Kasumi-1 (cell line): ENCODE measurements around the gene TNRC6A.
A peak's percentile ranks its signal among the peaks of the same experiment; 100 is the strongest.
"Not testable (repeated sequence)": the region's sequence is repeated elsewhere in the genome, so short reads cannot be mapped to it uniquely, and the experiment has no call there.

ENCODE experiments used
- DNase-seq, 2 experiments: peaks; one replicate each; lab custom pipeline; 2025; lab: John Stamatoyannopoulos, UW

Gene TNRC6A

DNA sequence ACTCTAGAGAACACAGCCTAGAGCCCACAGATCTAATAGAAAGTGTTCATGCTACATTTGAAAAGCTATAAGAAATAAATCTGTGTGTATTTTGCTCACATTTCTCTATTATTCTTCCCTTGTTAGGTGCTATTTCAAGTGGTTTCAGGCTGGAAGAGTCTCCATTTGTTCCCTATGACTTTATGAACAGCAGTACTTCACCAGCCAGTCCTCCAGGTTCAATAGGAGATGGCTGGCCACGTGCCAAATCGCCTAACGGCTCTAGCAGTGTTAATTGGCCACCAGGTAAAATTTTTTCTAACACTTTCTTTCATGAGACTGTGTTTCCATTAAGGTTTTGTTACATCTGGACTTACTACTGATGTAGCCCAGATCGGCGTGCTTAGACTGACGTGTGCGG lies 85.6 kb downstream of the TNRC6A start:
- DNase-seq = no peak

DNA sequence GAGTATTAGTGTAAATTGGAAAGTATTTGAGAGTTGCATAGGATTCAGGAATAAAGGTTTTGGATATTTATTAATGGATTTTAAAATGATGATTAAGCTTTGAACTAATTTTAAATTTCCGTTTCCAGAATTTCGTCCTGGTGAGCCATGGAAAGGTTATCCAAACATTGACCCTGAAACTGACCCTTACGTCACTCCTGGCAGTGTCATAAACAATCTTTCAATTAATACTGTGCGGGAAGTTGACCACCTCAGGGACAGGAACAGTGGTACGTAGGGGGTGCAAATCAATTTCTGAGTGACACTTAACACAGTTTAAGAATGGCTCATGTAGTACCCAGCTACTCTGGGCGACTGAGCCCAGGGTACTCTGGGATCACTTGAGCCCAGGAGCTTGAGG lies 87.2 kb downstream of the TNRC6A start:
- no peak for DNase-seq

DNA sequence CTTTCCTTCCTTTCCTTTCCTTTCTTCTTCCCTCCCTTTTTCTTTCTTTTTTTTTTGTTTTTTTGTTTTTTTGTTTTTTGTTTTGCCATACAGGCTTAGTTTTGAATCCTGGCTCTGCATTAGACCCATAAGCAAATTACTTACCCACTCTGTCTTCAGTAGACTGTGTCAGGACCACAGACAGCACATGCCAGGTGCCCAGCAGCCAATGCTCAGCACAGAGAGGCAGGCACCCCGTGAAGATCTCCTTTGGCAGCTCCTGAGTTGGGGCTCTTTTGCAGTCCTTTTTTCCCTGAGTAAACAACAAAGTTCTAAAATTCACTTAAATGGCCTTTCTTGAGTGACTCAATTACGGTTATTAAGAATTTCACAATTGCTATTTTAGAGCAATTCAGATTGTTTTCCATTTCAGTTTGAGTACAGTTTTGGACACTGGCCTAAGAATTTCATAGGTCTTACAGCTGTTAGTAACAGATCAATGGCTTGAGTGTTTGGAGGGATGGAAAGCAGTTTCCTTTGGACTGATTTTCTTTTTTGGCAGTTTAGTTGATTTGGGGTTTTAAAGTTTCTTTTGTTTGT lies 90.1 kb downstream of the TNRC6A start:
- no peak for DNase-seq

DNA sequence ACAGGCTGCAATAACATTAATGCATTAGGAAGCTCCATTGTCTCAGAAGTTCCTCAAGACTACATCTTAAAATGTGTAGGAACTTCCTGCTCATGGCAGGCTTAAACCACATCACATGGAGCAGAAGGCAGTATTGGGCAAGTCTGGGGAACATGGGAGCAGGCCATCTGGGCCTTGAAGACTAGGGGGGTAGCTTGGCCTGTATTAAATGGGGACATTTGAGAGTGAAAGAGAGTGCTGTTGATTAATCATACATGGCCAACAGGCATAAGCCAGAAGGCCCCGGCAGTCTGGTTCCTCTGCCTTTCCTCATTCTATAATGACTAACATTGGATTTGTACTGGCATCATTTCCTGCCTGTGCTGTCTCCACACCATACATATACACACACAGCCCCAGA lies 91.1 kb downstream of the TNRC6A start:
- peak; percentile 29 to 55 for DNase-seq

DNA sequence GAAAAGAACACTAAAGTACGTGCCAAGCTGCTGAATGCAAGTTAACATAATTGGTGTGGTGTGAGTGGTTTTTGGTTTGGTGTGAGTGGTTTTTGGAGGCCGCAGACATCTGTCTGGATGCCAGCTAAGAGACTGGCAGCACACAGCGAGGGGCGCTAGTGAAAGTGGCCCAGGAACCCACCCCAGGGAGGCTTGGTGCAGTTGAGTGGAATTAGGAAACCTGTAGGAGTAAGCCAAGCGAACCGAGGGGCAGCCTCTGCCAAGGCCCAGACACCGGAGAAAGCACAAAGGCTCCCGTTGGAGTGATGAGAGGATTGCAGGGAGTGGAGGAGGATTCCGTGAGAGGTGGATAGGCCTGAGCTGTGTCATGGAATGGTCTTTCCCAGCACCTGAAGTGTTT lies 91.7 kb downstream of the TNRC6A start:
- no peak for DNase-seq

DNA sequence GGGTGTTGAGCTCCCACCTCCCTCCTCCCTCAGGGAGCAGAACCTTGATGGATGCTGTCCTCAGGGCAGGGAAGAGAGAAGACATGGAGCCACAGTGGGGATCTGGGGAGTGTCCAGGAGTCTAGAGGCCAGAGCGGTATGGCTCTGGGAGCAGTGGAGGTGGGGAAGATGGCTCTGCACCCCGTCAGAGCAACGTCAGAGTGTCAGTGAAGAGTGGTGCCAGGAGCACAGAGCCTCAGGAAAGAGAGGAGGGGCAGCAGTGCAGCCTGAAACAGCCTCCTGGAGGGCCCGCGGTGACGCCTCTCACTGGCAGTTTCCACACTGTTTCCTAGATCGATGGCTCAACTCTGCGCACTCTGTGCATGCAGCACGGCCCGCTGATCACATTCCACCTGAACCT lies 93.1 kb downstream of the TNRC6A start:
- DNase-seq = no peak

DNA sequence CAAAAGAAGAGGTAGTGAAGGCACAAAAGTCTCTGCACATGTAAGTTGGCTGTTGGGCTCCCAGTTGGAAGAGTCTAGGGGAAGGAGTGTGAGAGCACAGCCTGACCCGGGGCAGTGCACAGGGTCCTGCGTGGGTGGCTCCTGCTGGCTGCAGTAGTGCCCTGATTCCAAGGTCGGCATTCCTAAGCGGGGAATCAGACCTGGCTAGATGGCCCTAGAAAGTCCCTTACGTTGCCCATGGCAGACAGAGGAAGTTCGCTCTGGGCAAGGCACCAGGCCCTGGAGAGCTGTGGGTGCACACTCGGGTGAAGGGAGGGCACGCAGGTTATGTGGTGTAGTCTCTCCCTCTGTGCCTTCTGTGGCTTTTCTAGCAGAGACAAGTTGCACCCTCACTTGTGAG lies 93.5 kb downstream of the TNRC6A start:
- no peak for DNase-seq

DNA sequence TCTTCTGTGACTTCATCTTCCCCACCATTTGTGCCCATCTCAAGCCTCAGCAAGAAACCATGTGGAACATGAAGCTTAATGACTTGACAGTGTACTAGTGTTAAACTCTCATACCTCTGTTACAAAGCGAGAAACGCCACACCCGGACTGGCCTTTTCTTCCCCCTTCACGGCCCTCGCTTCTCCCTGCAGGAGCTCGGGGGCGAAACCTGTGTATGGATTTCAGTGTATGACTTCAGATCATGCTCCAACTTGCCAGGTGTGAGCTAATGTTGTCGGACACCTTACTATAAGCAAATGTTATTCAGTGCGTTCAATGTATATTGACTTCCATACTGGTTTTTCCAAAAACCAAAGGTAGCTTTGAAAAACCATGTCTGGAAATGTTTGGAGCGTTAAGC lies 96.2 kb downstream of the TNRC6A start:
- DNase-seq = no peak

DNA sequence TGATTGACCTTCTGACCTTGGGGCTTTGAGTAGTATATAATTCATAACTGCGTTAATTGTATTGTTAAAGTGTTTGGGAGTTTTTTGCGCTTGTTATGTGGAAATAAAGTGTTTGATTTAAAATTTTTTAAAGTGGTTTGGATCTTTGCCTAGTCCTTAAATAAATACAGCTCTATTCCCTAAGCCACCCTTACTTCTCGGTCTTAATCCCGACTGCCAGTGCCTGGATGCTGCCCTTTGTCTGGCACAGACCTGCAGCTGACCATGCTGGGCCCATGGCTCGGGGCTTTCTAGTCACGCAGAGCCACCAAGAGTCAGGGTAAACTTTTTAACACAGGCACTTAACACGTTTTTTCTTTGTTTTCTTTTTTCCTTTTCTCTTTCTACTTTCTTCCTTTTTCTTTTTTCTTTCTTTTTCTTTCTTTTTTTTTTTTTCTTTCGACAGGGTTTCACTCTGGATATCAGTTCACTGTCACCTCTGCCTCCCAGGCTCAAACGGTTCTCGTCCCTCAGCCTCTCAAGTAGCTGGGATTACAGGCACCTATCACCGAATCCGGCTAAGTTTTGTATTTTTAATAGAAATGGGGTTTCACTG lies 96.7 kb downstream of the TNRC6A start:
- no peak for DNase-seq

DNA sequence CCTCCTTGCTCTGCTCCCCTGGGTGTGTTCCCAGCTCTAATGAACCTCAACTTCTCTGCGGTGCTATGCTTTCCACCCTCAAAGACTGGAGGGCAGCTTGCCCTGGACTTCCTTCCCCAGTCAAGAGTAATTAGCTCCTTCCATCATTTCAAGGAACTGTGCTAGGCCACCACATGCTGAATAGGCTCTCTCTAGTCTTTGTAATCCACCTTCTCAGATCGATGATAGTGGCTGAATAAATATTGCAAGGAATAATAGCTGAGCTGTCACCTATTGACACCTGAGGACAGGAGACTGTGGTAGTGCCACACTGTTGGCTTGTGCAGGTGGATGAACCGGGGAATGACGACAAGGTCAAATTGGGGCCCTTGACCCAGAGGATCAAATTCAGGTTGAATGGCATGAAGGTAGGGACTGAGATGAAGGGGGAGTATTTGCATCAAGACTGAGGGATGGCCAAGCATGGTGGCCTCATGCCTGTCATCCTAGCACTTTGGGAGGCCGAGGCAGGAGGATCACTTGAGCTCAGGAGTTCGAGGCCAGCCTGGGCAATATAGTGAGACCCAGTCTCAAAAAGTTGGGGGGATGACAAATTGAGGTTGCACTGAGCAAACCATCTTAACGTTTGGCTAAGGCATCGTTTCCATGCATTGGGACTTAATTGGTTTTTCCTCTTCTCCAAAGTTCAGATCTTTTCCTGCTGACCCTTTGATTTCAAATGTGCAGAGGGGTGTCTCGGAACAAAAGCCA lies 97.5 kb downstream of the TNRC6A start:
- DNase-seq = no peak

DNA sequence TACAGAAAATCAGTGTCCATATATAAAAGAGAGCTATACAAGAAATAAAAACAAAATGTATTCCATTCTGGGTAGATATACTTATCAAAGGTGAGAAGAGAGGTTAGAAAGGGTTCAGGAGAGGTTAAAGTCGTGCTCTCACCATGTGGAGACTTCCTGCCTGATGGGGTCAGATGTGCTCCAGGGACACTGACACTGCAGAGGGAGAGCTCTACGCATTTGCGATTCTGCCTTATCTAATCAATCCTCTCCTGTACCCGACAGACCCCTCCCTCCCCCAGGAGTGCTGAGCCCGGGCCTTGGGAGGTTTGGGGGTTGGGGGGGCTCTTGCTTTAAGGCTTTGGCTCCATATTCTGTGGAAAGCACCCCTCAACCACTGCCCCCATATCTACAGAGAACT lies 99.7 kb downstream of the TNRC6A start:
- DNase-seq = no peak

DNA sequence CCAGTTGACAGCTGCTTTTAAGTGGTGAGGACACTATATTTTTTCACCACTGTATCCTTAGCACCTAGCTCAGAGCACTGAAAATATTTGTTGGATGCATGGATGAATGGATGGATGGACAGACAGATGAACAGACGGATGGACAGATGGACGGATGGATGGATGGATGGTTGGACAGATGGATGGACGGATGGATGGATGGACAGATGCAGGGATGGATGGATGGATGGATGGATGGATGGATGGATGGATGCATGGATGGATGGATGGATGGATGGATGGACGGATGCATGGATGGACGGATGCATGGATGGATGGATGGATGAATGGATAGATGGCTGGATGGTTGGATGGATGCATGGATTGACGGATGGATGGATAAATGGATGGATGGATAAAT lies 103.9 kb downstream of the TNRC6A start:
- DNase-seq = no peak

DNA sequence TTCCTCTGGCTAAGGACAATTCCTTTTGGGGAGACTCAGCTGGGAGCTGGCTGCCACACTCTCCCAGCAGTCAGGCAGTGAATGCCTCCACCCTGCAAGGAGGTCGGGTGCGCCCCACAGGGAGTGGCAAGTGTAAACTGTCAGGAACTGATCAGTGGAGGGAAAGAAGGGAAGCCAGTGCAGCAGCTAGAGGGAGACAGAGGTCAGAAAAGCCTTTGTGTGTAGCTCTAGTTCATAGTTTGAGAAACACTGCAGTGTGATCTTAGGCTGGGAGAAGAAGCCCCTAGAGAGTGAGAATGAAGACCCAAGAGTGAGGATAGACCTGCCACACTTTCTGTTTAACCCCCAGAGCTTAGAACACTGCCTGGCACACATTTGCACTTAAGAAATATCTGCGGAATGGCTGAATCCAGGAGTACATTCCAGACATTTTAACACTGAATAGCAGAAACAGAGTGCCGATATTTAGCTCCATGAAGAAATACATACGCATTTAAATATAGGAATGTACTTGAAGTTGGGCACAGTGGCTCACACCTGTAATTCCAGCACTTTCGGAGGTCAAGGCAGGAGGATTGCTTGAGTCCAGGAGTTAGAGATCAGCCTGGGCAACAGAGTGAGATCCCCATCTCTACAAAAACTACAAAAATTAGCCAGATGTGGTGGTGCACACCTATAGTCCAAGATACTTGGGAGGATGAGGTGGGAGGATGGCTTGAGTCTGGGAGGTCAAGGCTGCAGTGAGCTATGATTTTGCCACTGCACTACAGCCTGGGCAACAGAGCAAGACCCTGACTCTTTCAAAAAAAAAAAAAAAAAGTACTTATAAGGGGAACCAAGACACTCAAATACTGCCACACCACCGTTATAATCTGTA lies 105.2 kb downstream of the TNRC6A start:
- peak; percentile 36 to 50 for DNase-seq

DNA sequence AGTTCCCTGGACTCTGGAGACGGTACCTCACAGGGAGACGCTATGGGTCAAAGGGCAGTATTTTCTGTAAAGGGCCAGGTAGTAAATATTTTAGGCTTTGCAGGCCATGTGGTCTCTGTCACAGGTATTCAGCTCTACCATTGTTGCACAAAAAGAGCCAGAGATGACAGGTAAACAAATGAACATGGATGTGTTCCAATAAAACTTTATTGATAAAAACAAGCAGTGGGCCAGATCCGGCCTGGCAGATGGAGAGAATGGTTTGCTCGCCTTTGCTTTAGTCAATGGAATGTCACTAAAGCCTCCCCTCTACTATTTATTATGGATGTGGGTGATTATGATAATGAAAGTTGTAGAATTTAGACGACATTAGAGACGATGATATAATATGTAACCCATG lies 107.4 kb downstream of the TNRC6A start:
- no peak for DNase-seq

DNA sequence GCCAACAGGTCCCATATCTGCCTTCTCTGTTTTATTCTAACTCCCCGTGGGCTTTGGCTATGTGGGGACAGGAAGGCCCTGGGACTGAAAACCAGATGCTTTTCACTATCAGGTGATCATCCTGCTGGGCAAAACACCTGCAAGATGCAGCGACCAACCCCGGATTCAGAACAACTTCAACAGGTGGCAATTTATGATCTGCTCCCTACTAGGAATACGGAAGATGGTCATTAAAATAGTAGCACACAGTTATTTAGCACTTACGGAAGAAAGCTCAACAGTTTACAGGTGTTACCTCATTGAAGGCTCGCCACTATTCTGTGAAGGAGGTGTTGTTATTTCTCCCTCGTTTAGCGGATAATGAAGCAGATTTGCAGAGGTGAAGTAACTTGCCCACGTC lies 108.5 kb downstream of the TNRC6A start:
- DNase-seq = no peak

DNA sequence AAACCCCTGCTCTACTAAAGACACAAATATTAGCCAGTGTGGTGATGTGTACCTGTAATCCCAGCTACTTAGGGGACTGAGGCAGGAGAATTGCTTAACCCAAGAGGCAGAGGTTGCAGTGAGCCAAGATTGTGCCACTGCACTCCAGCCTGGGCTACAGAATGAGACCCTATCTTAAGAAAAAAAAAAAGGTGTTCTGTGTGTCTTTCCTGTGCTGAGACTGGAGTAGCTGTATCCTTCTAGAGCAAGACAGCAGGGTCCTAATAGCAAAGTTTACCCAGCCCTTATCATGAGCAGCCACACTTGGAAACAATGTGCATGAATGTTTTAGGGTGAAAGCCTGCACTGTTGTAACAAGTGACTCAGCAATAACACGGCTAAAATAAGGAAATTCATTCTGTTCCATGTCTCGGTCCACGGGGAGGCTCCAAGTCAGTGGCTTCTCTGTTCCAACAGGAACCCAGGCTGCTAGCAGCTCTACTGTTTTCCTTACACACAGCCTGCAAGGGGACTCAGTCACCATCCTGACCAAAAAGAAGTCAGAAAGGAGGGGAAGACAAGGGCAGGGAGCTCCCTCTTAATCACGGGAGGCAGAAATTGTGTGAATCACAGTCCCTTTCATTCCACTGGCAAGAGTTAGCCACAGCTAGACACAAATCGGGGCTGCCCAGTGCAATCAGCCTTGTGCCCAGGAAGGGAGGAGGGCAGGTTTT lies 109.3 kb downstream of the TNRC6A start:
- DNase-seq = peak in 1 of 2 experiments; percentile 0

DNA sequence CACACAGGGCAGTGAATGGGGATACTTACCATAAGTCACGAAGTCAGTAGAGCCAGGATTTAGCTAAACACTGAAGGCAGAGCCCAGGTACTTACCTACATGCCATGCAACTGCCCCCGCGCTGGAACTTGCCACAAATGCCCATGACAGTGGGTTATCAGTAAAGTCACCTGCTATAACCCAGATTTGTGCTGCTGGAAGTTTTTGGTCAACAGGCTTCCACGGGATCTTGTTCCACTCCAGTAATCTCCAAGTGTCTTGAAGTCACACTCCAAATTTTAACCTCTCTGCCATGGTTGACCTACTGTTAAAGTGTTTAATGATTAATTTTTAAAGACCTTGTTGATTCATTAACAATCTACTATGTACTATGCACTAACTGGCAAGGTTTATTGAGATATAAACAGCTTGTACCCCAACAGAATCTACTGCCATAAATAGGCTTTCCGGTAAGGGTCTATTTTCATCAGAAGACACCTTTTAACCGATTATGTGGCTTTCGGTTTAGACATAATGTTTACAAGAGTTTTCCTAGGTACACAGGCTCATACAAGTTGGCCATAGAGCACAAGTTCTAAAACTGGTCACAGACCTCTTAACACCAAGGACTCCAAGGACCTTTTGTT lies 110.0 kb downstream of the TNRC6A start:
- DNase-seq = no peak

DNA sequence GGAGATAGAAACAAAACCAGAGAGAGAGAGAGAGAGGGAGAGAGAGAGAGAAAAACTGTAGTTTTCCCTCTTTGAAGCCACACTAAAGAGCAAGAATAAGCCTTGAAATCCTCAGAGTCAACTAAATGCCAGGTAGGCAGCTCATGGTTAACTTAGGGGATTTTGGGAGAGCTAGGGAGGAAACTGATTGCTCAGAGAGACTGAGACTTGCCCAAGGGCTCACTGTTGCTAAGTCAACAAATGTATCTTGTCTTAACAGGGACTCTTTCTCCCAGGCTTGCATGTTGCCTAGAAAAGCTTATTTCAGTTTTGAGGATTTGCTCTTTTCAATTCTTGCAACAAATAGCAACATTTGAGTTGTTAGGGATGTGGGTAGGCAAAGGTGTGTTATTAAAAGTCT lies 111.8 kb downstream of the TNRC6A start:
- DNase-seq = no peak

DNA sequence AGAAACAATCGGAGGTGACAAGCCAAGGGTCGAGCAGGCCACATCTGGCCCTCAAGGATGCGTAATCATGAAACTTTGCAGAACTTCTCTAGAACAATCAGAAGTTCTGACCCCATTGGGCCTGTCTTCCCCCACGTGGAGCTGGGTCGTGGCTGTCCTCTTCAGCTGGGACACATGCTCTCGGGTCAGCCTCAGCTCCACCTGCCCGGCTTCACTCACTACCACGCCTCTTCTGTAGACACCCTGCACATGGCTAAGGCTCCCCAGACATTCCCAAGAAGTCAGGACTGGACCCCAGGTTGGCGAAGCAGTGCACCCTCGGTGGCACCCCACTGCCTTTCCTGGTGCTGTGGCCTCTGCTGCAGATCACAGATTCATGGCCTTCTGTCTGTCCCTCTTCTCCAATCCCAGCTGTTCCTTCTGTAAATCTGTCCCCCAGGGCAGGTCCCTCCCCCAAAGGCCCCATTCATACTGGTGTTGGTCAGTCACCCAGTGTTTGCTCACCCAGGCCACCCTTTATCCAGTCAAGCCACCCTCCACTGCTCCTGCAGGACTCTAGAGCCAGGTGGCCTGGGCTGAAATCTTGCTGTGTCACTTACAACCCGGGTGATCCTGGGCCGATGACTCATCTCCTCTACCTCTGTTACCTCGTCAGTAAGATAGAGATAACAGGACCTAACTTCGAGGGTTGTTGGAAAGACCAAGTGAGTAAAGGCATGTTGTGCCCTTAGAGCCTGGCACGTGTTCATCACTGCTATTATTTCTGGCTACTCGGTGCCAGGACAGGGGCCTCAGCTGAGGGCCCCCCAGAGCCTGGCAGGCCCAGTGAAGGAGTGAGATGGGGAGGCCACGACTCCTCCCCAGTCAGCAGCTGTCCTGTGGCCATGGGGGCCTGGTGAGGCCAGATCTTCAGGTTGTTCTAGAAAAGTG lies 114.9 kb downstream of the TNRC6A start:
- no peak for DNase-seq

DNA sequence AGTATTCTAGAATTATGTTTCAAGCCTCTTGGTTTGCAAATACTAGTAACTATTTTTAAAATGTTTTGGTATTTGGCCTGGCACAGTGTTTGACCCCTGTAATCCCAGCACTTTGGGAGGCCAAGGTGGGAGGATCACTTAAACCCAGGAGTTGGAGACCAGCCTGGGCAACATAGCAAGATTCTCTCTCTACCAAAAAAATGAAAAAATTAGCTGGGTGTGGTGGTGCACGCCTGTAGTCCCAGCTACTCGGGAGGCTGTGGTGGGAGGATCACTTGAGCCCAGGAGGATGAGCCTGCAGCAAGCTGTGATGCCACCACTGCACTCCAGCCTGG lies 115.5 kb downstream of the TNRC6A start:
- DNase-seq = not testable (repeated sequence)
